Skin of body (tissue), 2 donors: Measurements from ENCODE around the gene TMEM140. TPM values are rescaled to one million over a fixed set of nuclear protein-coding genes. Genes with fewer than 3 reads are reported as not detected.
"Not testable (repeated sequence)": the region's sequence is repeated elsewhere in the genome, so short reads cannot be mapped to it uniquely, and the experiment has no call there.

Source experiments
- DNase-seq: peaks from one replicate; lab custom pipeline; 2025; lab: John Stamatoyannopoulos, UW
- total RNA-seq: library from RNA; depleted of rRNA; stranded (reverse); fragments of >200 nt; gene quantifications from one replicate; pipeline ENCODE4 v1.2.3, GENCODE V29; 2014

Gene TMEM140
- 5.4 TPM for total RNA-seq

DNA sequence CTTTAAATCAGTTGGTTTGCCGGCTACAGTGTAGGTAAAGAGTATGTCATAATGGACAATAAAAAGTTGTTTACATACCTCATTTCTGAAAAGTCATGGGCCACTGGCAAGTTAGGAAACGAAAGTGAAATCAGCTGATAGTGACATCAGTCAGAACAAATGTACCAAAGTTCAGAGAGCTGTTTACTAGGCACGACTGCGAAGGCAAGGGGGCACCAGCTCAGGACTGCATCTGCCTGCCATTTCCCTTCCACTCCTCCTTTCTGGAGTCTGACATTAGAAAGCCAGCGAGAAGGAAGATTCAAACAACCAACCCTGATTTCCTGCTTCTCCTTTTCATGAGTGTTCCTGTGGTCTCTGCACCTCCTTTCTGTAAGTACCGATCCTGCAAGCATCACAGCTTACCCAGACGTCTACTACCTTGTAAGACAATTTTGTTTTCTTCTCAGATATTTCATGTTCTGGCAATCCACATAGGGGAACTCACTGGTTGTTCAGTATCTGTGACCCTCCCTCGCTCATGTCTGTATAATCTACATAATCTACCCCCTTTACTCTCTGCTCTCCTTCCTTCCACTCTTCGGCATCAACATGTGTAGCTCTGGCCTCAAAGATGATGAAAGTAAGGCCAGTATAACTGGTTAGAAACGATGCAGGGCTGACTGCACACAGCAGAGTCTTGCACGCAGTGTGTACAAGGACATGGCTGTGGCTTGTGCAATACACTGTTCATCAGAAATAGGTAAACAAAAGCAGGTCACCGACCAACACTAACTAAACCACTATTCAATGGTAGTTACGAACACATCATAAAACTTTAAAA is at the start of gene TMEM140:
TSS of gene TMEM140 (plus strand) at position 174 of the 823 bp plus-strand sequence. CDS start 16,370 bp downstream, outside the sequence.
- DNase-seq, result no peak

DNA sequence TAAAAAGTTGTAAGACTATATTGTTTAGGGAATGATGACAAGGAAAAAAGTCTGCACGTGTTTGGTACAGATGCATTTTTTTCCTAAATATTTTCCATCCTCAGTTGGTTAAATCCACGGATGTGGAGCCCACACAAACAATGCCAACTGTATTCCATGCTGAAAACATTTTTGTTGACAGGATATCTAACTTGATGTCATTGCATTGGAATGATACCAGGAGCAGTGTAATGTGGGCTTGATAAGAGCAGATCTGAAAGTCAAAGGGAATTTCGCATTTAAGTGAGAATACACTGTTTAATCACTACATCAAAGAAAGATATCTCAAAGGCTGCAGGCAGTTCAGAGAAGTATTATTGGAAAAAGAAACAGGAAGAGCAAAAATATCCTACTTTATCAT is 49.5 kb upstream of the TMEM140 start:
- DNase-seq, result no peak

DNA sequence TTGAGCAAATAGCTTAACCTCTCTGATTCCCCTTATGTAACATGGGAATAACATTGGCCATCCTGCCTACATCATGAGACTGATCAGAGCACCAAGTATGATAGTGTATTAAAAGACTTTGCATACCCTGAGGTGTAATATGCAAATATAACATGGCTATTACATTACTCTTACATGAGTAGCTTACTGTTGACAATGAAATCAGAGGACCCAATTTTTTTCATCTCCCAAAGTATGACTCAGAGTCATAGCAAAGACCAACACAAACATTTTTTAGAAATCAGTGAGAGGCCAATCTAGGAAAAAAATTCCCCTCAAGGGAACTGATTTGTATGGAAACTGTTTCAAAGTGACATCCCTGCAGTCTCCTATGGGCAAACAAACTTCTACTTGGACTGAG is 47.0 kb upstream of the TMEM140 start:
- no peak for DNase-seq

DNA sequence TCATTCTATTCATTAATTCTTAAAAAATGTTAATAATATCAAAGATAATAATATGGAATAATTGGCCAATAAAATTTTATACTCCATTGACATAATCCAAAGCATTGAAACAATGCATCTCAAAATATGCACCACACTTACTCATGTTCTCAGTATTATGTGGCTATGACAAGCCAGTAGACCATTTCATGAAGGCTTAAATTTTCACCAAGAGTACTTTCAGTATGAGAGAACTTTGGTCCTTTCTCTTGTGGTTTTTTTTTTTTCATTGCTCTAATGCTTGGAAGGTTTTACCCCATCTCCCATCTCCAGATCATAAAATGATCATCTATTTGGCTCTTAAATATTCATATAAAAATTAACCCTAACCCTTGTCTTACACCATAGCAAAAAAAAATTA is 45.5 kb upstream of the TMEM140 start:
- DNase-seq, result no peak

DNA sequence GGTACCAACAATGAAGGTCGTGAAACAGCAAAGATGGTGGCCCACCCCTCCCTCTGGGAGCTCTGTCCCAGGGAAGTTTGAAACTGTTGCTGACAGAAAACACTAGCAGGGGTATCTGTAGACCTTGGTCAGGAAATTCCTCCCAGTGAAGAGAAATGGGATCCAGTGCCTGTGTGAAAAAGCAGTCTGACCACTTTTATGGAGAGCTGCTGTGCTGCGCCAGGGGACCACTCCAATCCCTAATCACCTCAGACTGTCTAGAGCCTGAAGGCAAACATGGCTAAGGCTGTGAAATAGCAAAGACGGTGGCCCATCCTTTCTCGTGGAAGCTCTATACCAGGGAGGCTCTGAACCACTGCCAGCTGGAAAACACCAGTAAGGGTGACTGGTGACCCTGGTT is 38.3 kb upstream of the TMEM140 start:
- DNase-seq, result no peak

DNA sequence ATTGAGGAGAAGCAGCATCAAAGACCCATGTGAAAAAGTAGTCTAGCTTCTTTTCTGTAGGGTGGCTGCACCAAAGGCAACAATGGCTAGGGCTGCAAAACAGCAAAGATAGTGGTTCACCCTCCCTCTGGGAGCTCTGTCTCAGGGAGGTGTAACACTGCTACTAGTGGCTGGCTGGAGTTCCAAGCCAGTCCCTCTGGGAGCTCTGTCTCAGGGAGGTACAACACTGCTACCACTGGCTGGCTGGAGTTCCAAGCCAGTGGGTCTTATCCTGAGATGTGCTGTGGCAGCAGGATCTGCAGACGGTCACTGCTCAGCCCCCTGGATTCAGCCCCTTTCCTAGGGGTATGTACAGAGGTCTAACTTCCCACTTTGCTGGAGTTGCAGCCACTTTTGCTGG is 37.9 kb upstream of the TMEM140 start:
- no peak for DNase-seq

DNA sequence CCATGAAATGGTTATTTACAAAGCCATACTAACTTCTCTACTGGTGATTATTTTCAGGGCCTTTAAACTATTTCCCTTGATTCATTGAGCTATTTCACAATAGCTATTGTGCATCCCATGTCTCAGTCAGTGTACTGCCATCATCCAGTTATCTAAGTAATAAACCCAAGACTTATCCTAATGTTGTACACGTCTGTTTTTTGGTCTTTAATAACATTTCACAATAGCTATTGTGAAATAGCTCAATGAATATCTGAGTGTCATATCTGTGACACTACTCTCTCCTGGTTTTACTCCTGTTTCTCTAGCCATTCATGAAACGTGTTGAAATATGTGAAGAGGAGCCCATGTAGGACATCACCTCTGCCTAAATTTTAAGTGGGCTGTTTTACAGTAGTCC is 36.5 kb upstream of the TMEM140 start:
- DNase-seq, result no peak

DNA sequence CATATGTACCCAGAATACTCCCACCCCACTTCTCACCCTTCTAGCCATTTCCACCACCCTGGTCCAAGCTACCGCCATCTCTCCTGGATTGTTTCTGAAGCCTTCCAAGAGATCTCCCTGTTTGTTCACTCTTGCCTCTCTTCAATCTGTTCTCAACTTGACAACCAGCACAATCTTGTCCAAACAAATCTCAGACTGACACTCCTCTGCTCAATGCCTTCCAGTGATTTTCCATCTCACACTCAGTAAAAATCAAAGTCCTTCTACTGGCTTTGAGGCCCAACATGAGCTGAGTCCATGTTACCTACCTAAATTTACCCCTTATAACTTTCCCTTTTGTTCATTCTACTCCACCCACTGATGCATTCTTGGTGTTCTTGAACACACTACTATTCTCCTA is 33.2 kb upstream of the TMEM140 start:
- no peak for DNase-seq

DNA sequence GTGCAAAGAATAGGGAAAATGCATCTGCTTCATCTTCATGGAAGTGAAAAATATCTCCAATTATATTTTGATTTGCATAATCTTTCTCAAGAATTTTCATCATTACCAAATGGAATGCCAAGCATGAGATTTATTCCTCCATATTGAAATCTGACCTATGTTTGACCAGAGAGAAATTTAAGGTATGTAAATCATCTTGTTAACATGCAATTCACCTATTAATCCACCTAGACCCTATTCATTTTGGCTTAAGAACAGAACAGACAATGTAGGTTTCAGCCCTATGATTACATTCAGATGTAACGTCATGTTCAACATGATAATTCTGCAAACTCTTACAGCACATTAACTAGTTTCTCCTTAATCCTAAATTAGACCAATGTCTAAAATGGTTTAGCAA is 30.8 kb upstream of the TMEM140 start:
- no peak for DNase-seq

DNA sequence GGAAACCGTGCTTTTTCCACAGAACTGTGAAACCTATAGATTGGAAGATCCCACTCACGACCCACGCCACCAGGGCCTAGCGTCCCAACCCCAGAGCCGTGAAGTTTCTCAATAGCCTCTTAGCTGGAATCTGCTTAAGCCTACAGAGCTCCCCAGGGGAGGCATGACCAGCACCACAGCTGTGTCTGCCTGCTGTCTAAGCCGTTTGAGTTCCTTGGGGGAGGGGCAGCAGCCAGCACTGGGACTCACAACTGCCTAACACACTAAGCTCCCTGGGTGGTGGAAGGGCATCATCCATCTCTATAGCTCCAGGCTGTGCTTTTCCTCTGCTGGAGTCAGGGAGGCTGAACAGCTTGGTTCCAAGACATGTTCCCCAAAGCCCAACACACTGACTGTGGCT is 26.0 kb upstream of the TMEM140 start:
- no peak for DNase-seq

DNA sequence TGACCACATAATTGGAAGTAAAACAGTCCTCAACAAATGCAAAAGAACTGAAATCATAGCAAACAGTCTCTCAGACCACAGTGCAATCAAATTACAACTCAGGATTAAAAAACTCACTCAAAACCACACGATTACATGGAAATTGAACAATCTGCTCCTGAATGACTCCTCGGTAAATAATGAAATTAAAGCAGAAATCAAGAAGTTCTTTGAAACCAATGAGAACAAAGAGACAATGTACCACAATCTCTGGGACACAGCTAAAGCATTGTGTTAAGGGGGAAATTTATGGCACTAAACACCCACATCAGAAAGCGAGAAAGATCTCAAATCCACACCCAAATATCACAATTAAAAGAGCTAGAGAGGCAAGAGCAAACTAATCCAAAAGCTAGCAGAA is 23.2 kb upstream of the TMEM140 start:
- not testable (repeated sequence) for DNase-seq

DNA sequence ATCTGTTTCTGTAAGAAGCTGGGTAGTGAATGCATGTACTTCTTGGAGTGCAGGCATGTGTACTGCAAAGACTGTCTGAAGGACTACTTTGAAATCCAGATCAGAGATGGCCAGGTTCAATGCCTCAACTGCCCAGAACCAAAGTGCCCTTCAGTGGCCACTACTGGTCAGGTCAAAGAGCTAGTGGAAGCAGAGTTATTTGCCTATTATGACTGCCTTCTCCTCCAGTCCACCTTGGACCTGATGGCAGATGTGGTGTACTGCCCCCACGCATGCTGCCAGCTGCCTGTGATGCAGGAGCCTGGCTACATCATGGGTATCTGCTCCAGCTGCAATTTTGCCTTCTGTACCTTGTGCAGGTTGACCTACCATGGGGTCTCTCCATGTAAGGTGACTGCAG is 18.9 kb upstream of the TMEM140 start:
- no peak for DNase-seq

DNA sequence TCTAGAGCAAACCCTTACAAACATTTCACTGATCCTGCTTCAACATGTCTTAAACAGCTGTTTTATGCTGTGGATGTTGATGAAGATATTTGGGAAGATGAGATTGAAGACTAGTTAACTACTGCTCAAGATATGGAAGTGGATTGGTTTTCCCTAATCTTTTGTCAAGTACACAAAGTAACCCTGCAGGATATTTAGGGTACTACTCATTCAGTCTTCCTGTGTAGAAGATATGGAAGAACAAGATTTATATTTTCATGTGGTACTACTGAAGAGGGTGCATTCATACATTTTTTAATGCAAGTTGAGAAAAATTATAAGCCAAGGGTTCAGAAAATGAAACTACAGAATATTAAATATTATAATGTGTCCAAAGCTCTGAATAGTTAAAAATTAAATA is 18.3 kb upstream of the TMEM140 start:
- no peak for DNase-seq

DNA sequence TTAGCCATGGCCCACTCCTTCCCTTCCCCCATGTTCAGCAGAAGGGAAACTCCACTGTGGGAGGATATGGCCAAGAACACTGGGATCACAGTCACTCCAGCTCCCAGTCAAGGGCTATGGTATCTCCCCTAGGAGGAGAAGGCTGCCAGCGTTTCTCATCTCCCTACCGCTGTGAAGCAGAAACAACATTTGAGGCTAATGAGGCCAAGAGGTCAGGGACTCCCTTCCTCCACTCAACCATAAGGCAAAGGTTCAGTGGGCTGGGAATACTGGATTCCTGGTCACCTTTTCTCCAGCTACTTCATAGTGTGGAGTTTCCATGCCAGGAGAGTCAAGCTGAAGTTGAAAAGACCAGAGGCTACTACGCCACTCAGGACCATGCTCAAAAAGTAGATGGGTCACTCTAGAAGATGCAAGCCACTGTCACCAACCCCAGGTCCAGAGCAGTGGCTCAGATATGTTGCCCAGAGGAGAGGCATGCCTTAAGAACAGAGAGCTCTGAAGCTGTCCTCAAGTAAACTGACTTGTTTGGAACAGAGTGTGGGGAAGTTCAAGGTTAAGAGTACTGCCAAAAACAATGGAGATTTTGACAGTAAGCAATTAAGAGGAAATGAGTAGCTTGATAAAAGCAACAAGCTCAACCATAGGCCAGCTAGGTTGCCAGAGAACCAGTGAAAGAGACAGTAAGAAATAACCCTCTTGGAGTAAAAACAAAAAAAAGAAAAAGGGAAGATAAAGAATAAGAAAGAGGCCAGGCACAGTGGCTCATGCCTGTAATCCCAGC is 3.8 kb upstream of the TMEM140 start:
- DNase-seq, result no peak

DNA sequence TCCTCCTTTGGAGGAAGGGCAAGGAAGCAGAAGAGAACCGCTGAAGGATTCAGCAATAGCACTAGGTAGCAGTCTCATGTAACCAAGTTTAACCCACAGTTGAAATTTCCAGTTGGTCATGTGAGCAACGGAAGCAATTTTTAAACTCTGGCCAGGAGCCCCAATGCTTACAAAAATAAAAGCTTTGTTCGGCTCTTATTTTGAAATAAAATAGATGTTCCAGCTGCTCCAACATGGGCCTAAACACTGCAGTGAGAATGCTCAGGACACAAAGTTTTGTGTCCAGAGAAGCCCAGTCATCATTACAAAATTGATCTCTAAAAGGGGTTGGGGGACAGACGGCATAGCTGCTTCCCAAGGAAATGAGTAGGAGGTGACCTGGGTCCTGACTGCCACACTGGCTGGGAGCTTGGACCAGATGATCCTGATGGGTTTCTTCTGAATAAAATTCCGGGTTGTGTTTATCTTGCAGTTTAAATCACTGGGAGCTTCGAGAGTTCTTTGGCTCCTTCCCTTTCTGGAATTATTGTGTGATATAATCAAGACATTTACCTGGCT is 452 bp upstream of the TMEM140 start:
- no peak for DNase-seq

DNA sequence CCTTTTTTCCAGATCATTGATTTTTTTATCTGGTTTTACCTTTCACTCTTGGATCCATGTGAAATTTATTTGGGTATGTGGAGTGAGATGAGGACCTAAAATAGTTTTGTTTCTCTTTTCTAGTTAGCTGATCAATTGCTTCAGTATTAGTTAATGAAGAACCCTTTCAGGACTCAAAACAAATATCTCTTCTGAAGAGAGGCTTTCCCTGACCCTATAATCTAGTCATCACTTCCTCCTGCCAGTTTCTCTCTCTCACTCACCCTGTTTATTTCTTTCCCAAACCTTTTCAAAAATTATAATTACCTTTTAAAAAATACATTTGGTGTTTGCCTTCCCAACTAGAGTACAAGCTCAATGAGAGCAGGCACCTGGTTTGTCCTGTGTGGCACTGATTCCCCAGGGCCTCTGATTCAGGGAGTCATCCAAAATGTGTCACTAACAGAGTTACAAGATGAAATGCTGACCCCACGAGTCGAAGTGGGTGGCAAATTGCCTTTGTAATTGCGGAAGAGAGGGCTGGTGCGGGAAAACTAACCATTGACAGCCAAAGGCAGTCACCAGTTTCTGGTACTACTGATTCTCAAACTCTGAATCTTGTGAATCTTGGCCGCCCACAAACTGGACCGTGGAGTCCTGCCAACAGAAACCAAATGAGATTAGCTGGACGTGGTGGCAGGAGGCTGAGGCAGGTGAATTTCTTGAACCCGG is 2.4 kb downstream of the TMEM140 start:
- no peak for DNase-seq

DNA sequence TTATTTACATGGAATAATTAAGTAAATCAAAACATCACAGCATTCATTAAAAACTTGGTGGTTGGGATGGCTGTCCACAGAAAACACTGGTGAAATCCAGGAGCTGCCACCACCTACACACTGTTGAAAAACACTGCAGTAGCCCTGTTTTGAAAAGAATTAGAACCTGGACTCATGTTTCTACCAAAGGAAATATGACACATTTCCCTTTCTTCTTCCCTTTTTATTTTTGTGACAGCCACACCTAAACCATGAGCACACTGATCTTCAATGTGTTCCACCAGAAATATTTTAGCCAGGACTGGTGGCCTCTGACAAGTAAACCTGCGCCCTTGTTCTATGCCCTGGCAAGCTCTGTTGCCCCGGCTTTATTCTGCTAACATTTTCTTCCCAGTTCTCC is 3.3 kb downstream of the TMEM140 start:
- DNase-seq, result no peak

DNA sequence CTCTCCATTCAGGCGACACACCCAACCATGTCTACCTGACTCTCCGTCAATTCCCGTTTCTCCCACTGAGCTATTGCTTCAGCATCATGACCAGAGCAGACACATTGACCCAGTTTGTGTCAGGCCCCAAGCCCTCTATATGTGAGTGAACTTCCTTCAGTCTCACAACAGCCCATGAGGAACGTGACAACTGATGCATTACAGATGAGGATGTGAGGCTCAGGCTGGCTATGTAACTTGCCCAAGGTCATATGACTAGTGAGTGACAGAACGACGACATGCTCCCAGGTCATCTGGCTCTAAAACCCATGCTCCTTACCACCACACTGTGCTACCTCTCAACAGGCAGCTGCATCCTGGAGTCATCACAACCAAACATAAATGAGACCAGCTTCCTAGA is 3.7 kb downstream of the TMEM140 start:
- DNase-seq, result no peak

DNA sequence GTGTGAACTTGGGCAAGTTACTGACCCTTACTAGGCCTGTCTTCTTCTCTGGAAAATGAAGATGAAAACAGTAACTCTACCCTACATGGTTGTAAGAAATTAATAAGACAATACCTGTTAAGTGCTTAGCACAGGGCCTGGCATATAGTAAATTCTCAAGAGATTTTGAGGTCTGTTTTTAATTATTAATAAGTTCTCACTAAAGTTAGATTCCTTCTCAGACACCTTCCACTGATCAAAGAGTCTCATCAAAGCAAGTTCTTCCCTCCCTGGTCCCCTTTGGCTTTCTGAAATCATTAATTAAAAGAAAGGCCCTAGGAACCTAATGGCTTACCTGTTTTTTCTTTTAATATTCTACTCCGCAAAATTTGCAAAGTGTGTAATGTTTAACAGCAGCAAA is 4.6 kb downstream of the TMEM140 start:
- no peak for DNase-seq

DNA sequence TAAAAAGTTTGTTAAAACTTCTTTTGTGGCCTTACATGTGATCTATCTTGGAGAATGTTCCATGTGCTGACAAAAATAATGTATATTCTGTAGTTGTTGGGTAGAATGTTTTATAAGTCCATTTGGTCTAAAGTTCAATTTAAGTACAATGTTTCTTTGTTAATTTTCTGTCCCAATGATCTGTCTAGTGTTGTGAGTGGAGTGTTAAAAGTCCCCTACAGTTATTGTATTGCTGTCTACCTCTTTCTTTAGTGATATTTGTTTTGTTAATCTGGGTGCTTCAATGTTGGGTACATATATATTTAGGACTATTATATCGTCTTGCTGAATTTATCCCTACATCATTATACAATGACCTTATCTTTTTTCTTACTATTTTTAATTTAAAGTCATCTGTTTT is 6.9 kb downstream of the TMEM140 start:
- DNase-seq, result no peak

DNA sequence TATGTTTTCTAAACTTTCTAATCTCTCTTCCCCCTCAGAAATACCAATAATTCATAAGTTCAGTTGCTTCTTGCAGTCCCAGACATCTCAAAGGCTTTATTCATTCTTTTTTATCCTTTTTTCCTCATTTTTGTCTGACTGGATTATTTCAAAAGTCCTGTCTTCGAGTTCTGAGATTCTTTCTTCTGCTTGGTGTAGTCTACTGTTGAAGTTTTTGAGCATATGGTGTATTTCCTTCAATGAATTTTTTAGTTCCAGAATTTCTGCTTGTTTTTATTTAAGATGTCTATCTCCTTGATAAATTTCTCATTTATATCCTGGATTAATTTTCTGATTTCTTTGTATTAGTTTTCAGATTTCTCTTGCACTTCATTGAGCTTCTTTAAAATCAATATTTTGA is 8.4 kb downstream of the TMEM140 start:
- DNase-seq, result no peak

DNA sequence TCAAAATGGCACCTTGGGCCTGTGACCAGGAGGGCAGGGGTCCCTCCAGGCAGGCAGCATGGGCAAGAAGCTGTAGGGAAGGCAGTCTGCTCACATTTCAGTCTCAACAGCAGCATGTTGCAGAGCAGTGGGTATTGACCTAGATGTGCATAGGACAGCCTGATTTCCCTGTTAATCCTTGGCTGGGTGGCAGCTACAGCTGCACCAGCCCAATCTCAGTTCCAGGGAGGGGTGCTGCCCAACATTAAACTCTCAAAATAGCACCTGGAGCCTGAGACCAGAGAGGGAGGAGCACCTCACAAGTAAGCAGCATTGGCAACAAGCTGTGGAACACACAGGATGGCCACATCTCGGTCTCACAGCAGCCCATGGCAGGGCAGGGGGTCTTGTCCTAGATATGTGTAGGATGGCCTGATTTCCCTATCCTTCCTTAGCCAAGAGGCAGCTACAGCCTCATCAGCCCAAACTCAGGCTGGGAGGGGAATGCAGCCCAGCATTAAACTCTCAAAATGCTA is 10.3 kb downstream of the TMEM140 start:
- no peak for DNase-seq
